H9 (cell line): ENCODE measurements around the gene DNAH11. TPM values are rescaled to one million over a fixed set of nuclear protein-coding genes. Genes with fewer than 3 reads are reported as not detected.

Source experiments
- DNase-seq: peaks from one replicate; pipeline ENCODE4 v3.0.0-alpha.2; 2017
- H2AFZ ChIP-seq: one replicate; pipeline ENCODE4 v1.6.1; 2013; ENCODE audit warnings: mild to moderate bottlenecking, low read length, control low read depth, moderate library complexity
- H2AK5ac ChIP-seq: 2 replicates; pipeline ENCODE4 v1.6.1; 2013; ENCODE audit warnings: low read length, control low read depth, mixed read lengths; ENCODE audit not compliant: insufficient read length
- H2BK120ac ChIP-seq: one replicate; pipeline ENCODE4 v1.6.1; 2013; ENCODE audit warnings: low read depth, mild to moderate bottlenecking, low read length, control low read depth, inconsistent platforms; ENCODE audit not compliant: poor library complexity, severe bottlenecking
- H2BK12ac ChIP-seq: 2 replicates; pipeline ENCODE4 v1.6.1; 2013; ENCODE audit warnings: low read length, control low read depth, mixed read lengths, low read depth; ENCODE audit not compliant: insufficient read length
- H2BK15ac ChIP-seq: 2 replicates; pipeline ENCODE4 v1.6.1; 2013; ENCODE audit warnings: low read depth, low read length, control low read depth
- H2BK20ac ChIP-seq: one replicate; pipeline ENCODE4 v1.6.1; 2013; ENCODE audit warnings: low read depth, mild to moderate bottlenecking, low read length, control low read depth, inconsistent platforms; ENCODE audit not compliant: poor library complexity, severe bottlenecking
- H2BK5ac ChIP-seq: 2 replicates; pipeline ENCODE4 v1.6.1; 2013; ENCODE audit warnings: low read length, control low read depth, mixed read lengths; ENCODE audit not compliant: insufficient read length
- H3K14ac ChIP-seq: 2 replicates; pipeline ENCODE4 v1.6.1; 2013; ENCODE audit warnings: low read length, control low read depth; ENCODE audit not compliant: insufficient read depth
- H3K18ac ChIP-seq: 2 replicates; pipeline ENCODE4 v1.6.1; 2013; ENCODE audit warnings: low read depth, mild to moderate bottlenecking, mixed read lengths, low read length, control low read depth; ENCODE audit not compliant: insufficient read length
- H3K23ac ChIP-seq: 2 replicates; pipeline ENCODE4 v1.6.1; 2013; ENCODE audit warnings: low read length, control low read depth, mixed read lengths, low read depth; ENCODE audit not compliant: insufficient read length
- H3K23me2 ChIP-seq: 2 replicates; pipeline ENCODE4 v1.6.1; 2013; ENCODE audit warnings: low read depth, mild to moderate bottlenecking, mixed read lengths, low read length, control low read depth; ENCODE audit not compliant: insufficient read length, poor library complexity, severe bottlenecking
- H3K27ac ChIP-seq: 2 replicates; pipeline ENCODE4 v1.5.1; 2013; ENCODE audit warnings: low read length, control low read depth, mixed read lengths, low read depth; ENCODE audit not compliant: insufficient read length
- H3K27me3 ChIP-seq: 2 replicates; pipeline ENCODE4 v1.6.1; 2013; ENCODE audit warnings: low read length, control low read depth, inconsistent platforms; ENCODE audit not compliant: insufficient read depth
- H3K4ac ChIP-seq: 2 replicates; pipeline ENCODE4 v1.6.1; 2013; ENCODE audit warnings: low read depth, mild to moderate bottlenecking, control low read depth, inconsistent platforms, low read length, moderate library complexity
- H3K4me1 ChIP-seq: 2 replicates; pipeline ENCODE4 v1.6.1; 2013; ENCODE audit warnings: low read length, control low read depth, inconsistent platforms; ENCODE audit not compliant: insufficient read depth
- H3K4me2 ChIP-seq: 2 replicates; pipeline ENCODE4 v1.6.1; 2013; ENCODE audit warnings: low read length, control low read depth, mixed read lengths; ENCODE audit not compliant: insufficient read length, insufficient read depth
- H3K56ac ChIP-seq: 2 replicates; pipeline ENCODE4 v1.6.1; 2013; ENCODE audit warnings: low read depth, mild to moderate bottlenecking, mixed read lengths, low read length, control low read depth; ENCODE audit not compliant: insufficient read length
- H3K79me1 ChIP-seq: 2 replicates; pipeline ENCODE4 v1.6.1; 2013; ENCODE audit warnings: low read depth, mild to moderate bottlenecking, moderate library complexity, low read length, control low read depth, inconsistent platforms; ENCODE audit not compliant: insufficient read depth, poor library complexity, severe bottlenecking
- H3K79me2 ChIP-seq: 2 replicates; pipeline ENCODE4 v1.6.1; 2013; ENCODE audit warnings: low read length, control low read depth, inconsistent platforms; ENCODE audit not compliant: insufficient read depth
- H3K9ac ChIP-seq: 2 replicates; pipeline ENCODE4 v1.6.1; 2013; ENCODE audit warnings: low read length, control low read depth, mixed read lengths; ENCODE audit not compliant: insufficient read length; ENCODE audit errors: extremely low read depth
- H3K9me3 ChIP-seq: one replicate; pipeline ENCODE4 v1.6.1; 2013; ENCODE audit warnings: low read depth, low read length, inconsistent platforms; ENCODE audit not compliant: control insufficient read depth
- H3T11ph ChIP-seq: one replicate; pipeline ENCODE4 v1.6.1; 2013; ENCODE audit warnings: mild to moderate bottlenecking, low read length, control low read depth, inconsistent platforms
- H4K20me1 ChIP-seq: one replicate; pipeline ENCODE4 v1.6.1; 2013; ENCODE audit not compliant: control insufficient read depth, insufficient read length, insufficient read depth
- H4K5ac ChIP-seq: 2 replicates; pipeline ENCODE4 v1.6.1; 2013; ENCODE audit warnings: low read depth, mild to moderate bottlenecking, mixed read lengths, low read length, control low read depth; ENCODE audit not compliant: insufficient read length
- H4K8ac ChIP-seq: replicated peaks from 2 replicates; pipeline ENCODE4 v1.6.1; 2013; ENCODE audit warnings: low read length, control low read depth, mixed read lengths, low read depth; ENCODE audit not compliant: insufficient read length
- H4K91ac ChIP-seq: 2 replicates; pipeline ENCODE4 v1.6.1; 2013; ENCODE audit warnings: low read depth, mild to moderate bottlenecking, moderate library complexity, mixed read lengths, low read length, control low read depth; ENCODE audit not compliant: insufficient read length
- H3K27ac Mint-ChIP-seq, 3 experiments: 2 replicates in 2 of 3; 3 replicates in 1 of 3; pipeline ENCODE4 v1.8.0; 2020 to 2021; ENCODE audit warnings: mixed read lengths in 3 of 3, mild to moderate bottlenecking in 1 of 3, moderate library complexity in 1 of 3
- H3K27me3 Mint-ChIP-seq: 2 replicates; pipeline ENCODE4 v1.8.0; 2021; ENCODE audit warnings: low read depth, mild to moderate bottlenecking, moderate library complexity, mixed read lengths
- H3K36me3 Mint-ChIP-seq, 3 experiments: 2 replicates in 2 of 3; 3 replicates in 1 of 3; pipeline ENCODE4 v1.8.0; 2020 to 2021; ENCODE audit warnings: low read depth in 3 of 3, mixed read lengths in 3 of 3; ENCODE audit not compliant: insufficient read depth in 1 of 3
- H3K4me1 Mint-ChIP-seq, 2 experiments: 2 replicates each; pipeline ENCODE4 v1.8.0; 2020; ENCODE audit warnings: mixed read lengths in 2 of 2
- H3K4me3 Mint-ChIP-seq, 2 experiments: 2 replicates in 1 of 2; 3 replicates in 1 of 2; pipeline ENCODE4 v1.8.0; 2020 to 2021; ENCODE audit warnings: mild to moderate bottlenecking in 2 of 2, mixed read lengths in 2 of 2, moderate library complexity in 1 of 2
- H3K9me3 Mint-ChIP-seq, 2 experiments: 2 replicates in 1 of 2; 3 replicates in 1 of 2; pipeline ENCODE4 v1.8.0; 2020; ENCODE audit warnings: mild to moderate bottlenecking in 2 of 2, mixed read lengths in 2 of 2, moderate library complexity in 1 of 2
- CTCF ChIP-seq: fragments of 200-600 bp; sonication (generic); conservative IDR thresholded peaks from 3 replicates; pipeline ENCODE4 v1.8.0; 2021; ENCODE audit warnings: antibody characterized with exemption, mild to moderate bottlenecking
- WGBS: extraction: QIAGEN DNeasy Blood & Tissue Kit; methylation state at CpG from one replicate; pipeline ENCODE4 v1.1.7; 2013; ENCODE audit warnings: missing lambda C conversion rate, low lambda C conversion rate, mixed read lengths; ENCODE audit not compliant: insufficient read length; ENCODE audit errors: extremely low coverage; 5-methylcytosine and 5-hydroxymethylcytosine counted together
- total RNA-seq: library from RNA; stranded (reverse); gene quantifications from 2 replicates; pipeline ENCODE4 v1.2.1, GENCODE V29; 2021

Gene DNAH11
- total RNA-seq, 1 experiment from 2014 or later = 2.5 TPM

- Histone ChIP-seq H4K20me1 (no peaks in the 10 kb centered on the region), H4K91ac (no peak overlapping the region), H3K9ac (no peak overlapping the region), H2BK15ac (no peak overlapping the region), H3T11ph (no peak overlapping the region), H3K9me3 (no peaks in the 10 kb centered on the region), H3K27ac (no peak overlapping the region), H2AFZ (no peak overlapping the region), H2BK20ac (no peak overlapping the region), H3K56ac (no peak overlapping the region), H2BK120ac (no peak overlapping the region), H3K18ac (no peak overlapping the region), H3K79me1 (no peaks in the 10 kb centered on the region), H4K8ac (no peak overlapping the region), H4K5ac (no peak overlapping the region), H2AK5ac (no peak overlapping the region), H2BK12ac (no peak overlapping the region), H3K27me3 (no peaks in the 10 kb centered on the region), H3K23ac (no peak overlapping the region), H3K4me1 (peaks cover 5% of the 10 kb centered on the region; the same call in 1 of the 2 replicates), H2BK5ac (no peak overlapping the region), H3K4me2 (no peak overlapping the region), H3K79me2 (no peaks in the 10 kb centered on the region), H3K23me2 (no peaks in the 10 kb centered on the region), H3K4ac (no peak overlapping the region), H3K14ac (no peak overlapping the region)
- H3K9me3 Mint-ChIP-seq = no peaks in the 10 kb centered on the region
- no peak for TF ChIP-seq CTCF
- DNase-seq = no peak
- H3K4me3 Mint-ChIP-seq = no peak overlapping the region
- no peaks in the 10 kb centered on the region for H3K36me3 Mint-ChIP-seq
- no CpG with 5 or more reads among the region's 2 CpGs for WGBS
- H3K4me1 Mint-ChIP-seq = peaks cover 22 to 36% of the 10 kb centered on the region in 2 experiments
- 0 out of 2 replicates have a peak, but pooled peaks cover 2% of the 10 kb centered on the region for H3K27me3 Mint-ChIP-seq
- H3K27ac Mint-ChIP-seq = no peak overlapping the region
Measured at GRCh38 chr7:21766218-21766617, 223.4 kb downstream of the DNAH11 start.
